CD4-positive, alpha-beta memory T cell (primary cell): ENCODE results near the gene PKN2. TPM values are rescaled to one million over a fixed set of nuclear protein-coding genes. Genes with fewer than 3 reads are reported as not detected.
"Not testable (repeated sequence)": the region's sequence is repeated elsewhere in the genome, so short reads cannot be mapped to it uniquely, and the experiment has no call there.

Experiments used
- CTCF ChIA-PET: fragments of 350-600 bp; sonication (Branson Sonifier 250); formaldehyde crosslinking; loops from one replicate; lab custom pipeline; 2021; ENCODE audit warnings: inconsistent platforms; ENCODE audit not compliant: partially characterized antibody; lab: Charles Lee
- POLR2A ChIA-PET: fragments of 350-600 bp; sonication (Branson Sonifier 250); formaldehyde crosslinking; loops from one replicate; lab custom pipeline; 2021; ENCODE audit not compliant: partially characterized antibody; lab: Charles Lee
- DNase-seq, 5 donors: peaks; one replicate each; pipeline versions ENCODE4 v3.0.0 to v3.0.0-alpha.2; 2020 to 2022; ENCODE audit warnings: mixed read lengths in 1 of 5
- H3K27ac ChIP-seq: one replicate; pipeline ENCODE4 v1.7.0; 2013; ENCODE audit warnings: low read depth, low read length
- H3K27me3 ChIP-seq: 2 replicates; pipeline ENCODE4 v1.7.0; 2013; ENCODE audit warnings: mild to moderate bottlenecking, low read length, moderate library complexity; ENCODE audit not compliant: insufficient read depth
- H3K36me3 ChIP-seq: 2 replicates; pipeline ENCODE4 v1.7.0; 2013; ENCODE audit warnings: mild to moderate bottlenecking, low read length, moderate library complexity; ENCODE audit not compliant: insufficient read depth
- H3K4me1 ChIP-seq: 2 replicates; pipeline ENCODE4 v1.7.0; 2013; ENCODE audit warnings: mild to moderate bottlenecking, low read length, moderate library complexity; ENCODE audit not compliant: insufficient read depth
- H3K4me3 ChIP-seq, 2 donors: one replicate each; pipeline ENCODE4 v1.7.0; 2013; ENCODE audit warnings: low read length in 2 of 2, mild to moderate bottlenecking in 1 of 2
- H3K9me3 ChIP-seq, 2 donors: one replicate each; pipeline ENCODE4 v1.7.0; 2013; ENCODE audit warnings: low read length in 2 of 2, control low read depth in 1 of 2; ENCODE audit not compliant: control insufficient read depth in 1 of 2
- H3K27ac Mint-ChIP-seq, 7 donors: one replicate each; pipeline ENCODE4 v1.8.0; 2020 to 2021; ENCODE audit warnings: mixed read lengths in 7 of 7, mild to moderate bottlenecking in 6 of 7, inconsistent platforms in 3 of 7, moderate library complexity in 3 of 7
- H3K27me3 Mint-ChIP-seq, 2 donors: one replicate each; pipeline ENCODE4 v1.8.0; 2020 to 2021; ENCODE audit warnings: mixed read lengths in 2 of 2
- H3K36me3 Mint-ChIP-seq, 2 donors: one replicate each; pipeline ENCODE4 v1.8.0; 2020 to 2021; ENCODE audit warnings: mixed read lengths in 2 of 2, inconsistent platforms in 1 of 2, mild to moderate bottlenecking in 1 of 2
- H3K4me1 Mint-ChIP-seq, 4 donors: one replicate each; pipeline ENCODE4 v1.8.0; 2020 to 2021; ENCODE audit warnings: mixed read lengths in 4 of 4, mild to moderate bottlenecking in 1 of 4
- H3K4me3 Mint-ChIP-seq, 8 donors: one replicate each; pipeline ENCODE4 v1.8.0; 2020 to 2021; ENCODE audit warnings: mixed read lengths in 8 of 8, mild to moderate bottlenecking in 7 of 8, moderate library complexity in 6 of 8, inconsistent platforms in 3 of 8
- H3K9me3 Mint-ChIP-seq, 8 donors: one replicate each; pipeline ENCODE4 v1.8.0; 2020 to 2021; ENCODE audit warnings: mixed read lengths in 8 of 8, mild to moderate bottlenecking in 5 of 8, inconsistent platforms in 3 of 8, moderate library complexity in 1 of 8
- intact Hi-C: fragments of 100-400 bp; cut with micrococcal nuclease; formaldehyde crosslinking; loops from one replicate; pipeline ENCODE4 v1.15.1; 2023
- polyA plus RNA-seq, 2 donors: library from polyadenylated mRNA; unstranded; fragments of 300-500 nt; fragmentation: Illumina TruSeq; gene quantifications; one replicate each; pipeline ENCODE4 v1.2.3, GENCODE V29; 2021
- total RNA-seq, 2 experiments: library from RNA; stranded (reverse); gene quantifications; one replicate each; pipeline ENCODE4 v1.2.3, GENCODE V29; 2021

Gene PKN2
- total and polyA plus RNA-seq, 4 experiments from 2014 or later: 6.0 to 42.0 (median 23.3) TPM

DNA sequence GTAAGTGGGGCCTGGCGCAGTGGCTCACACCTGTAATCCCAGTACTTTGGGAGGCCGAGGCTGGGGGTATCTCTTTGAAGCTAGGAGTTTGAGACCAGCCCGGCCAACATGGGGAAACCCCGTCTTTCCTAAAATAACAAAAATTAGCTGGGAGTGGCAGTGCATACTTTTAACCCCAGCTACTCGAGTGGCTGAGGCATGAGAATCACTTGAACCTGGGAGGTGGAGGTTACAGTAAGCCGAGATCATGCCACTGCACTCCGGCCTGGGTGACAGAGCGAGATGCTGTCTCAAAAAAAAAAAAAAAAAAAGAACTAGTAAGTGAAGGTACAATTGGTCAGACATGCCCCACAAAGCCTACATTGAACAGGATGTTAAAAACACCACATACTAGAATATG, 196.6 kb downstream of the PKN2 start:
- peak overlapping the region in 3 of 7 donors; percentile 12 to 18 (median 16) for H3K27ac Mint-ChIP-seq
- ChIA-PET CTCF (interaction anchor here (1.0 to 6.1 kb wide), 3 partner anchors 9 to 228 kb away, joined by 3 to 78 read pairs (median 3); partner anchors contain the start of gene GTF2B), POLR2A (interaction anchor here (1.0 to 1.7 kb wide), 2 partner anchors 8 to 11 kb away, joined by 5 read pairs; partner anchors contain the start of gene GTF2B)

DNA sequence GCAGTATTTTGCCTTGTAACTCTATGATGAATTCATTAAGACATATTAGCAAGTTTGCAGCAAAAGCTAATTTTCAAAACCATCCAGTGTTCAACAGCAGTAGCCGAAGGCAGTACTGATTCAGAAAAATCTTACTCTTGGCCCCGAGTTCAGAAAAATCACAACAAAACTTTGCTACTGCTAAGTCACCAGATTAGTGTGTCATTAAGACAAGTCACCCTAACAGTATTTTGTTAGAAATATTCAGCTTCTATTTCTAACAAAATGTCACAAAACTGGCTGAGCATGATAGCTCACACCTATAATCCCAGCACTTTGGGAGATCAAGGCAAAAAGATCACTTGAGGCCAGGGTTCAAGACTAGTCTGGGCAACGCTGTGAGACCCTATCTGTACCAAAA, 199.1 kb downstream of the PKN2 start:
- H3K9me3 Mint-ChIP-seq: no peaks in the 10 kb centered on the region
- Histone ChIP-seq H3K27ac (no peak overlapping the region), H3K9me3 (no peaks in the 10 kb centered on the region), H3K27me3 (no peaks in the 10 kb centered on the region), H3K36me3 (peaks cover 30% of the 10 kb centered on the region), H3K4me1 (peaks cover 53% of the 10 kb centered on the region), H3K4me3 (no peak overlapping the region)
- intact Hi-C loops: no loop called here
- peaks cover 20 to 56% of the 10 kb centered on the region in 2 donors for H3K36me3 Mint-ChIP-seq
- no peak for DNase-seq
- peaks cover 32 to 61% (median 46%) of the 10 kb centered on the region in 4 donors for H3K4me1 Mint-ChIP-seq
- H3K27ac Mint-ChIP-seq: peak overlapping the region in 3 of 7 donors; percentile 1 to 46 (median 31)
- ChIA-PET CTCF (interaction anchor here (1.2 kb wide), 1 partner anchor 10 kb away, joined by 3 read pairs; no protein-coding TSS in a partner anchor), POLR2A (no interaction called here)
- peak overlapping the region in 2 of 8 donors; percentile 5 to 24 for H3K4me3 Mint-ChIP-seq
- no peaks in the 10 kb centered on the region for H3K27me3 Mint-ChIP-seq

More for the DNA sequence above, 196.6 kb downstream of the PKN2 start:
- peaks cover 24% of the 10 kb centered on the region for H3K36me3 ChIP-seq
- DNase-seq, H3K9me3 ChIP-seq, H3K27me3 ChIP-seq, H3K27me3 Mint-ChIP-seq, H3K4me3 ChIP-seq, H3K27ac ChIP-seq, H3K9me3 Mint-ChIP-seq, intact Hi-C loops: not testable (repeated sequence)
- H3K4me1 Mint-ChIP-seq: peaks cover 30 to 64% (median 43%) of the 10 kb centered on the region in 4 donors
- peak overlapping the region in 1 of 8 donors; percentile 41 for H3K4me3 Mint-ChIP-seq
- H3K4me1 ChIP-seq: peaks cover 52% of the 10 kb centered on the region
- peaks cover 11 to 50% of the 10 kb centered on the region in 2 donors for H3K36me3 Mint-ChIP-seq

Other genes with a start within 250 kb of the PKN2 start
- 10 to 100 TPM; 43.9 to 48.3 TPM for gene GTF2B, start 207.3 kb downstream of the PKN2 start, total RNA-seq
- gene GTF2B, start 207.3 kb downstream of the PKN2 start, polyA plus RNA-seq: 10 to 100 TPM; 50.2 to 68.5 TPM